Activated naive CD8-positive, alpha-beta T cell (primary cell): ENCODE results near the gene WNT7A.

Source experiments
- H3K27ac Mint-ChIP-seq: one replicate; pipeline ENCODE4 v1.8.0; 2021; ENCODE audit warnings: mixed read lengths
- H3K27me3 Mint-ChIP-seq: one replicate; pipeline ENCODE4 v1.8.0; 2021; ENCODE audit warnings: mixed read lengths
- H3K36me3 Mint-ChIP-seq: one replicate; pipeline ENCODE4 v1.8.0; 2021; ENCODE audit warnings: mixed read lengths
- H3K4me1 Mint-ChIP-seq: one replicate; pipeline ENCODE4 v1.8.0; 2021; ENCODE audit warnings: low read depth, mixed read lengths
- H3K4me3 Mint-ChIP-seq: one replicate; pipeline ENCODE4 v1.8.0; 2021; ENCODE audit warnings: mild to moderate bottlenecking, mixed read lengths
- H3K9me3 Mint-ChIP-seq: one replicate; pipeline ENCODE4 v1.8.0; 2021; ENCODE audit warnings: low read depth, mixed read lengths

The WNT7A gene

GRCh38 chr3:13836658-13837587, 42.9 kb downstream of the WNT7A start:
- no peaks in the 10 kb centered on the region for H3K27me3 Mint-ChIP-seq
- no peak overlapping the region for H3K27ac Mint-ChIP-seq
- no peaks in the 10 kb centered on the region for H3K9me3 Mint-ChIP-seq
- H3K4me1 Mint-ChIP-seq: peaks cover 3% of the 10 kb centered on the region
- peaks cover 3% of the 10 kb centered on the region for H3K36me3 Mint-ChIP-seq
- H3K4me3 Mint-ChIP-seq: no peak overlapping the region

GRCh38 chr3:13835246-13835645, 44.6 kb downstream of the WNT7A start:
- Mint-ChIP-seq H3K4me1 (peaks cover 3% of the 10 kb centered on the region), H3K27me3 (no peaks in the 10 kb centered on the region), H3K36me3 (peaks cover 3% of the 10 kb centered on the region), H3K27ac (no peak overlapping the region), H3K4me3 (no peak overlapping the region), H3K9me3 (no peaks in the 10 kb centered on the region)

GRCh38 chr3:13834258-13835035, 45.4 kb downstream of the WNT7A start:
- Mint-ChIP-seq H3K27me3 (no peaks in the 10 kb centered on the region), H3K9me3 (no peaks in the 10 kb centered on the region), H3K4me3 (no peak overlapping the region), H3K36me3 (peaks cover 3% of the 10 kb centered on the region), H3K4me1 (peaks cover 3% of the 10 kb centered on the region), H3K27ac (no peak overlapping the region)

GRCh38 chr3:13833506-13834257, 46.2 kb downstream of the WNT7A start:
- H3K27ac Mint-ChIP-seq: no peak overlapping the region
- peaks cover 3% of the 10 kb centered on the region for H3K4me1 Mint-ChIP-seq
- no peak overlapping the region for H3K4me3 Mint-ChIP-seq
- no peaks in the 10 kb centered on the region for H3K27me3 Mint-ChIP-seq
- no peaks in the 10 kb centered on the region for H3K9me3 Mint-ChIP-seq
- peaks cover 3% of the 10 kb centered on the region for H3K36me3 Mint-ChIP-seq

GRCh38 chr3:13832130-13832529, 47.7 kb downstream of the WNT7A start:
- Mint-ChIP-seq H3K4me1 (peaks cover 3% of the 10 kb centered on the region), H3K4me3 (no peak overlapping the region), H3K27ac (no peak overlapping the region), H3K36me3 (peaks cover 3% of the 10 kb centered on the region), H3K9me3 (no peaks in the 10 kb centered on the region), H3K27me3 (no peaks in the 10 kb centered on the region)

GRCh38 chr3:13831386-13831996, 48.4 kb downstream of the WNT7A start:
- H3K4me3 Mint-ChIP-seq: no peak overlapping the region
- H3K9me3 Mint-ChIP-seq: no peaks in the 10 kb centered on the region

GRCh38 chr3:13829311-13829710, 50.6 kb downstream of the WNT7A start:
- no peaks in the 10 kb centered on the region for H3K36me3 Mint-ChIP-seq
- H3K4me1 Mint-ChIP-seq: peaks cover 3% of the 10 kb centered on the region
- H3K9me3 Mint-ChIP-seq: no peaks in the 10 kb centered on the region
- no peak overlapping the region for H3K4me3 Mint-ChIP-seq
- H3K27ac Mint-ChIP-seq: no peak overlapping the region
- no peaks in the 10 kb centered on the region for H3K27me3 Mint-ChIP-seq

More at GRCh38 chr3:13831386-13831996, 48.4 kb downstream of the WNT7A start:
- H3K4me1 Mint-ChIP-seq: peaks cover 3% of the 10 kb centered on the region
- H3K36me3 Mint-ChIP-seq: peaks cover 3% of the 10 kb centered on the region
- no peak overlapping the region for H3K27ac Mint-ChIP-seq
- H3K27me3 Mint-ChIP-seq: no peaks in the 10 kb centered on the region

- Mint-ChIP-seq H3K27ac (no peak overlapping the region), H3K9me3 (no peaks in the 10 kb centered on the region), H3K27me3 (no peaks in the 10 kb centered on the region), H3K4me1 (peaks cover 3% of the 10 kb centered on the region), H3K4me3 (no peak overlapping the region), H3K36me3 (no peaks in the 10 kb centered on the region)
Measured at GRCh38 chr3:13828501-13829265, 51.2 kb downstream of the WNT7A start.

- Mint-ChIP-seq H3K4me1 (no peaks in the 10 kb centered on the region), H3K27me3 (no peaks in the 10 kb centered on the region), H3K9me3 (no peaks in the 10 kb centered on the region), H3K4me3 (no peak overlapping the region), H3K36me3 (no peaks in the 10 kb centered on the region), H3K27ac (no peak overlapping the region)
Measured at GRCh38 chr3:13827699-13828098, 52.2 kb downstream of the WNT7A start.

- Mint-ChIP-seq H3K4me3 (no peak overlapping the region), H3K27me3 (no peaks in the 10 kb centered on the region), H3K36me3 (peaks cover under 1% of the 10 kb centered on the region), H3K4me1 (no peaks in the 10 kb centered on the region), H3K9me3 (no peaks in the 10 kb centered on the region), H3K27ac (no peak overlapping the region)
Measured at GRCh38 chr3:13827256-13827655, 52.6 kb downstream of the WNT7A start.

GRCh38 chr3:13826672-13827071, 53.2 kb downstream of the WNT7A start:
- Mint-ChIP-seq H3K27ac (no peak overlapping the region), H3K4me3 (no peak overlapping the region), H3K4me1 (no peaks in the 10 kb centered on the region), H3K9me3 (no peaks in the 10 kb centered on the region), H3K36me3 (peaks cover 3% of the 10 kb centered on the region), H3K27me3 (no peaks in the 10 kb centered on the region)

GRCh38 chr3:13825821-13826220, 54.0 kb downstream of the WNT7A start:
- Mint-ChIP-seq H3K36me3 (peaks cover 3% of the 10 kb centered on the region), H3K27me3 (no peaks in the 10 kb centered on the region), H3K9me3 (no peaks in the 10 kb centered on the region), H3K27ac (no peak overlapping the region), H3K4me1 (peaks cover 2% of the 10 kb centered on the region), H3K4me3 (no peak overlapping the region)

GRCh38 chr3:13825311-13825579, 54.6 kb downstream of the WNT7A start:
- H3K27ac Mint-ChIP-seq: no peak overlapping the region
- H3K4me1 Mint-ChIP-seq: peaks cover 2% of the 10 kb centered on the region
- H3K9me3 Mint-ChIP-seq: no peaks in the 10 kb centered on the region
- no peak overlapping the region for H3K4me3 Mint-ChIP-seq
- peaks cover 3% of the 10 kb centered on the region for H3K36me3 Mint-ChIP-seq
- H3K27me3 Mint-ChIP-seq: no peaks in the 10 kb centered on the region
